ENCODE measurements around the gene LAMA2.

GRCh38 chr6:129033581-129033980 is 150.6 kb downstream of the LAMA2 start:
- TF ChIP-seq CTCF (IDR thresholded peaks at IDR 0.05; ENCODE audit: poor library complexity), result no peak
- no peak for TF ChIP-seq EZH2 (IDR thresholded peaks at IDR 0.05; ENCODE audit: borderline replicate concordance)
